ENCODE data around the gene MAOA.
"Not testable (repeated sequence)": the region's sequence is repeated elsewhere in the genome, so short reads cannot be mapped to it uniquely, and the experiment has no call there.

The MAOA gene

GRCh38 chrX:43656005-43656494 is at the start of gene MAOA:
TSS of gene MAOA (plus strand) at chrX:43656299. CDS start at chrX:43656342, 43 bp downstream.
- peak; percentile 86 for DNase-seq (ENCODE audit: low read depth)

GRCh38 chrX:43612400-43612799 is 43.7 kb upstream of the MAOA start:
- no peak for DNase-seq (ENCODE audit: low read depth)

- DNase-seq (ENCODE audit: low read depth) = no peak
Measured at GRCh38 chrX:43615660-43616059, 40.4 kb upstream of the MAOA start.

- no peak for DNase-seq (ENCODE audit: low read depth)
Measured at GRCh38 chrX:43618366-43619205, 37.5 kb upstream of the MAOA start.

GRCh38 chrX:43619861-43620260 is 36.2 kb upstream of the MAOA start:
- DNase-seq (ENCODE audit: low read depth) = not testable (repeated sequence)

GRCh38 chrX:43627147-43627546 is 29.0 kb upstream of the MAOA start:
- no peak for DNase-seq (ENCODE audit: low read depth)

GRCh38 chrX:43627669-43628068 is 28.4 kb upstream of the MAOA start:
- DNase-seq (ENCODE audit: low read depth) = no peak

GRCh38 chrX:43629229-43629628 is 26.9 kb upstream of the MAOA start:
- no peak for DNase-seq (ENCODE audit: low read depth)

GRCh38 chrX:43631841-43632240 is 24.3 kb upstream of the MAOA start:
- DNase-seq (ENCODE audit: low read depth) = no peak

GRCh38 chrX:43633081-43633480 is 23.0 kb upstream of the MAOA start:
- DNase-seq (ENCODE audit: low read depth) = no peak

GRCh38 chrX:43633757-43634156 is 22.3 kb upstream of the MAOA start:
- no peak for DNase-seq (ENCODE audit: low read depth)

GRCh38 chrX:43640482-43640881 is 15.6 kb upstream of the MAOA start:
- DNase-seq (ENCODE audit: low read depth) = no peak

GRCh38 chrX:43641691-43642090 is 14.4 kb upstream of the MAOA start:
- no peak for DNase-seq (ENCODE audit: low read depth)

- peak; percentile 9 for DNase-seq (ENCODE audit: low read depth)
Measured at GRCh38 chrX:43643201-43643600, 12.9 kb upstream of the MAOA start.

- no peak for DNase-seq (ENCODE audit: low read depth)
Measured at GRCh38 chrX:43643662-43644061, 12.4 kb upstream of the MAOA start.

- DNase-seq (ENCODE audit: low read depth) = peak; percentile 79
Measured at GRCh38 chrX:43644124-43644701, 11.9 kb upstream of the MAOA start.

- DNase-seq (ENCODE audit: low read depth) = peak; percentile 14
Measured at GRCh38 chrX:43646800-43647199, 9.3 kb upstream of the MAOA start.

GRCh38 chrX:43654431-43655150 is 1.5 kb upstream of the MAOA start:
- DNase-seq (ENCODE audit: low read depth) = peak; percentile 94

GRCh38 chrX:43655151-43656004 is 721 bp upstream of the MAOA start:
- peak; percentile 29 for DNase-seq (ENCODE audit: low read depth)

GRCh38 chrX:43657671-43658070 is 1.6 kb downstream of the MAOA start:
- DNase-seq (ENCODE audit: low read depth) = no peak

GRCh38 chrX:43661521-43662240 is 5.6 kb downstream of the MAOA start:
- peak; percentile 83 for DNase-seq (ENCODE audit: low read depth)
